Measurements from ENCODE around the gene TSEN15.

TSEN15 gene

DNA sequence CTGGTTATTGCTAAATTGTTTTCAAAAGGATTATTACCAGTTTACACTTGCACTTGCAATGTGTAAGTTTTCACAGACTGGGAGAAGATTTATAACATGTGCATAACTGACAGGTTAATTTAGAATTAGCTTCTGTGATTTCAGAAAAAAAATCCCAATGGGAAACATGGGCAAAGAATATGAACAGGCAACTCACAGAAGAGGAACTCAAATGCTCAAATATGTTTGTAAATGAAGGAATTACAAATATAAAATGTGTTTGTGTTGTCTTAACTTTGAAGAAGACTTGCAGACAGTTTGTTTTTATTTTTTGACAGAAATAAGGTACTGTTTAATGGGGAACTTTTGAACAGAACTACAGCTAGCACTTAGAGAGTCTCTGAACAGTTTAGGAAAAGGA lies 8.4 kb downstream of the TSEN15 start:
- Histone ChIP-seq H3K27ac (ENCODE audit: low read length) (no peak overlapping the region), H3K27me3 (ENCODE audit: low read depth, low read length) (no peaks in the 10 kb centered on the region), H3K4me1 (ENCODE audit: control insufficient read depth in 1 of 2, insufficient read depth in 2 of 2, low read length in 2 of 2) (peaks cover 0 to 18% of the 10 kb centered on the region in 2 donors), H3K4me3 (ENCODE audit: low read depth in 1 of 2, low read length in 2 of 2) (no peak overlapping the region), H3K36me3 (ENCODE audit: control insufficient read depth in 1 of 2, insufficient read depth in 2 of 2, low read length in 2 of 2) (peaks cover 10 to 14% of the 10 kb centered on the region in 2 donors), H3K9me3 (ENCODE audit: control insufficient read depth in 1 of 2, low read length in 2 of 2) (no peaks in the 10 kb centered on the region)

DNA sequence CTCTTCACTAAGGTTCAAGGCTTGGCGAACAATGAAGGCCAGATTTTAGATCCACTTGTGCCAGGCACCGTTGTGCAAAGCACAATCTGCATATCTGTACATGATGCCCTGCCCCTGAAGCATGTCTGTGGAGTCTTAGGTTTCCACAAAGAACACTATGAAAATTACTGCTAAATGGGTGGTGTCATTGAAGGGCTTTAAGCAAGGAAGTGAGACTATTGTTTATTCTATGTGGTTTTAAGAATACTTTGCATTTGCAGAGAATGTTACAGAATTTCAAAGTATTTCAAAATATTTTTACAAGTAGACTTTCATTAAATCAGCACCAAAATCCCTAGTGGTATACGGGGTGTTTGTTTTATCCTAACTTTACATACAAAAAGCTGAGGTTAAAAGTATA lies 8.8 kb downstream of the TSEN15 start:
- H3K36me3 ChIP-seq (ENCODE audit: control insufficient read depth in 1 of 2, insufficient read depth in 2 of 2, low read length in 2 of 2), result peaks cover 6 to 10% of the 10 kb centered on the region in 2 donors
- peak overlapping the region; percentile 21 for H3K27ac ChIP-seq (ENCODE audit: low read length)
- H3K27me3 ChIP-seq (ENCODE audit: low read depth, low read length), result no peaks in the 10 kb centered on the region
- peaks cover 0 to 18% of the 10 kb centered on the region in 2 donors for H3K4me1 ChIP-seq (ENCODE audit: control insufficient read depth in 1 of 2, insufficient read depth in 2 of 2, low read length in 2 of 2)
- H3K4me3 ChIP-seq (ENCODE audit: low read depth in 1 of 2, low read length in 2 of 2), result no peak overlapping the region
- no peaks in the 10 kb centered on the region for H3K9me3 ChIP-seq (ENCODE audit: control insufficient read depth in 1 of 2, low read length in 2 of 2)

DNA sequence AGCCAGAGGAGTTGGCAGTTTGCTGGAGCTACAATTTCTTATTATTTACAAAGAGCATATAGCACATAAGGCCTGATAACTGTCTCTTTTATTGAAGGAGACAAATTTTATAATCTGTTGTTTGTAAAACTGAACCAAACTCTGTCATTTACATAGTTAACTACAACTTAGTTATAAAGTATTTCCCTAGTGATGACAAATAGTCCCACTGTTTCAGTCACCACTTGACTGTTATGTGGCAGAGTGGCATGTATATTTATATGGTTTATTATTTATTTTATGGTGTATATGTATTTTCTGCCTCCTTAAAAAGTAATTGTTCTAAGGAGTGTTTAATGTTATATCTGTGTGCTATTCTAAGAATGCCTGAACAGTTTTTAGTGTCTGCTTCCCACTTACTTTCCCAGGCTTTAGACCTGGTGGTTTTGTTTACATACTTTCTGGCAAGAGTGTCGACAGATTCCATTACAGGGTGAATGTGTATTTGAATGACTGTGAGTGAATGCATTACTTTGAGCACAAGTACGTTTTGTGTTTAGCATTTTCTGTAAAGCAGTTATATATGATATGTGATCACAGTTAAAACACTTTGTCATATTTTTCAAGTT lies 10.0 kb downstream of the TSEN15 start:
- Histone ChIP-seq H3K27ac (ENCODE audit: low read length) (peak overlapping the region; percentile 21), H3K4me3 (ENCODE audit: low read depth in 1 of 2, low read length in 2 of 2) (no peak overlapping the region), H3K9me3 (ENCODE audit: control insufficient read depth in 1 of 2, low read length in 2 of 2) (no peaks in the 10 kb centered on the region), H3K27me3 (ENCODE audit: low read depth, low read length) (no peaks in the 10 kb centered on the region), H3K36me3 (ENCODE audit: control insufficient read depth in 1 of 2, insufficient read depth in 2 of 2, low read length in 2 of 2) (peaks cover 9 to 13% of the 10 kb centered on the region in 2 donors), H3K4me1 (ENCODE audit: control insufficient read depth in 1 of 2, insufficient read depth in 2 of 2, low read length in 2 of 2) (peaks cover 0 to 18% of the 10 kb centered on the region in 2 donors)

DNA sequence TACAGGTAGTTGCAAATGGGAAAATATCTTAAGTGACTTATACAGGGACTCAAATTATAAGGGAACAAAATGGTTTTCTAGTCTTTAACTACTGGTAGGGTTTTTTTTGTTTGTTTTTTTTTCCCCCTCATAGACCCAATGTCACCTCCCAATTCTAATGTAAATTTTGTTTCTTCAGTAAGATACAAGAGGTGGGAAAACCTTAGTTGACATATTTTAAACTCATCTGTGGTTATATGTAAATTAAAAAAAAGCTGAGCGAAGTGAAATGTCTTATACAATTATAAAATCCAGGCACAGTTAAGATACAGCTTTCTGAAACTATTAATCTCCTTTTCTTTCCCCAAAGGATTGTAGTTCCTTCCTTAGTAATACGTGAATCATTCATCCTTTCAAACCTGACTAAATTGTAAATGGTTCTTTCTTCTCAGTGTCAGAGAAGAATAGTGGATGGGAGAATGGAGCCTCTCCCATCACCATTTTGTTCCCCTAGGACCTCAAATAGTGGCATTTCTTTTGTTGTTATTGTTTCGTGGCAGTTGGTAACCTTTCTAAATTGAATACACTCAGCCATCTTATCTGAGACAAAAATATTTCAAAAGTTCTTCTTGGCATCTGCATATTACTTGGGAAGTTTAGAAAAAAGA lies 11.2 kb downstream of the TSEN15 start:
- Histone ChIP-seq H3K36me3 (ENCODE audit: control insufficient read depth in 1 of 2, insufficient read depth in 2 of 2, low read length in 2 of 2) (peaks cover 9 to 13% of the 10 kb centered on the region in 2 donors), H3K4me3 (ENCODE audit: low read depth in 1 of 2, low read length in 2 of 2) (no peak overlapping the region), H3K9me3 (ENCODE audit: control insufficient read depth in 1 of 2, low read length in 2 of 2) (no peaks in the 10 kb centered on the region), H3K27me3 (ENCODE audit: low read depth, low read length) (no peaks in the 10 kb centered on the region), H3K27ac (ENCODE audit: low read length) (no peak overlapping the region), H3K4me1 (ENCODE audit: control insufficient read depth in 1 of 2, insufficient read depth in 2 of 2, low read length in 2 of 2) (peaks cover 0 to 10% of the 10 kb centered on the region in 2 donors)

DNA sequence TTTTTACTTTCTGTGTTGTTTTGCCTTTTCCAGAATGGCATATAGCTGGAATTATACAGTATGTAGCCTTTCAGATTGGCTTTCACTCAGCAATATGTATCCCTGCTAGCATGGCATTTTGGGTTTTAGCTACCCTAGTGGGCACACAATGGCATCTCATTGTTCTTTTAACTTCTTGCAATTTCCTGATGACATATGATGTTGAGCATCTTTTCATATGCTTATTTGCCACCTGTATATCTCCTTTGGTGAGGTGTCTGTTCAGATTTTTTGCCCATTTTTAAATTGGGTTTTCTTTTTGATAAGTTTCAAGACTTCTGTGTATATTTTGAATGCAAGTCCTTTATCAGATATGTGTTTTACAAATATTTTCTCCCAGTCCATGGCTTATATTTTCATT lies 14.0 kb downstream of the TSEN15 start:
- H3K36me3 ChIP-seq (ENCODE audit: control insufficient read depth in 1 of 2, insufficient read depth in 2 of 2, low read length in 2 of 2), result peaks cover 5 to 15% of the 10 kb centered on the region in 2 donors
- no peaks in the 10 kb centered on the region for H3K9me3 ChIP-seq (ENCODE audit: control insufficient read depth in 1 of 2, low read length in 2 of 2)
- no peak overlapping the region for H3K4me3 ChIP-seq (ENCODE audit: low read depth in 1 of 2, low read length in 2 of 2)
- H3K27me3 ChIP-seq (ENCODE audit: low read depth, low read length), result no peaks in the 10 kb centered on the region
- H3K4me1 ChIP-seq (ENCODE audit: control insufficient read depth in 1 of 2, insufficient read depth in 2 of 2, low read length in 2 of 2), result peaks cover 0 to 10% of the 10 kb centered on the region in 2 donors
- no peak overlapping the region for H3K27ac ChIP-seq (ENCODE audit: low read length)

DNA sequence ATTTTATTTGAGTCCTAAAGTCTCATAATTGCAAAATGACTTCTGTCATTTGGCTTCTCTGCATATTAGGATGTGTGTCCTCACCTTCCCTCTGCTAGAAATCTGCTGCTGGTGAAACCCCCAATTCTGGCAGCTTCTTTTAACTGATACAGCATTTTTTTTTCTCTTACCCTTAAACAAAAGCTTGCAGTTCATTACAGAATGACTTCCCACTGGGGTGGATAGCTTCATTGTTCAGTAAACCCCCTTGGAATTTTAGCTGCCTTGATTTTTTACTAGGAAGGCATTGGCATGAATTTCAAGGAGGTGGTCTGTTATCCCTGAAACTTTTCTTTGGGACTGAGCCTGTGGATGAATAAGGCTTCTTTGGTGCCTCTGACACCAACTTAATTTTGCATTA lies 16.8 kb downstream of the TSEN15 start:
- H3K9me3 ChIP-seq (ENCODE audit: control insufficient read depth in 1 of 2, low read length in 2 of 2), result no peaks in the 10 kb centered on the region
- H3K4me1 ChIP-seq (ENCODE audit: control insufficient read depth in 1 of 2, insufficient read depth in 2 of 2, low read length in 2 of 2), result no peaks in the 10 kb centered on the region
- H3K36me3 ChIP-seq (ENCODE audit: control insufficient read depth in 1 of 2, insufficient read depth in 2 of 2, low read length in 2 of 2), result peaks cover 13 to 19% of the 10 kb centered on the region in 2 donors
- H3K4me3 ChIP-seq (ENCODE audit: low read depth in 1 of 2, low read length in 2 of 2), result no peak overlapping the region
- no peak overlapping the region for H3K27ac ChIP-seq (ENCODE audit: low read length)
- H3K27me3 ChIP-seq (ENCODE audit: low read depth, low read length), result no peaks in the 10 kb centered on the region

DNA sequence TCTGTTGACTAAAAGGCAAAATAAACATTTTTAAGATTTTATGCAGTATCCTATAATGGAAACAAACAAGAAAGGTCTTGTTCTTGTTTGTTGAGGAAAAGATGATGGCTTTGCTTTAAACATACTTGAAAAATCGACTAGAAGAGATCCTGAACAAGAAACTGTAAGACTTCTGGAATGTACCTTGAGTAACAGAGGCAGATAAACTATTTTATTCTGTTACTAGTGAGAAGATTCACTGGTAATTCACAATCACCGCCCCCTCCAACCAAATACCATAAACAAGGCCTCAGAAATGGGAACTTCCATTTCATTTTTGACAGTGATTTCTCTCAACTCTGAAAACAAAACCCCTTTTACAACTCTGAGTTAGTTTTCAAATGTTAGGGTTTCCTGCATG lies 18.1 kb downstream of the TSEN15 start:
- Histone ChIP-seq H3K36me3 (ENCODE audit: control insufficient read depth in 1 of 2, insufficient read depth in 2 of 2, low read length in 2 of 2) (peaks cover 9 to 19% of the 10 kb centered on the region in 2 donors), H3K27ac (ENCODE audit: low read length) (no peak overlapping the region), H3K4me3 (ENCODE audit: low read depth in 1 of 2, low read length in 2 of 2) (no peak overlapping the region), H3K27me3 (ENCODE audit: low read depth, low read length) (no peaks in the 10 kb centered on the region), H3K9me3 (ENCODE audit: control insufficient read depth in 1 of 2, low read length in 2 of 2) (no peaks in the 10 kb centered on the region), H3K4me1 (ENCODE audit: control insufficient read depth in 1 of 2, insufficient read depth in 2 of 2, low read length in 2 of 2) (peaks cover 0 to 3% of the 10 kb centered on the region in 2 donors)

DNA sequence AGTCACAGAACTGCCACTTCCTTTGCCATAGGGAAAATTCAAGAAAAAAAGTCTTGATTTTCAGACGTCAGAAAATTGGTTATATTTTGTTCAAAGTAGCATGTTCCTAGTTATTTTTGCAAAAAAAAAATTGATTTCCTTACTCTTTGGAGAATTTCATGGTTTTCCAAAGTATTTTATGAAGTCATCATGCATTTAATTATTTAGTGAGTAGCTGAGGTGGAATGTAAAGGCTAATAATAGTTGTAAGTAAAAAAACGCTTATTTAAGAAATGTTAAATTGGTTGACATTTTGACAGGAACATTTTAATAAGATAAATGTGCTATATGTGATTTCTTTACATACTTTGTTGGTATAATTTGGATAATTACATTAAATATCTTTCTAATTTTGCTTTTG lies 20.8 kb downstream of the TSEN15 start:
- no peaks in the 10 kb centered on the region for H3K27me3 ChIP-seq (ENCODE audit: low read depth, low read length)
- H3K27ac ChIP-seq (ENCODE audit: low read length), result no peak overlapping the region
- no peaks in the 10 kb centered on the region for H3K9me3 ChIP-seq (ENCODE audit: control insufficient read depth in 1 of 2, low read length in 2 of 2)
- peaks cover 0 to 18% of the 10 kb centered on the region in 2 donors for H3K4me1 ChIP-seq (ENCODE audit: control insufficient read depth in 1 of 2, insufficient read depth in 2 of 2, low read length in 2 of 2)
- H3K36me3 ChIP-seq (ENCODE audit: control insufficient read depth in 1 of 2, insufficient read depth in 2 of 2, low read length in 2 of 2), result peaks cover 9 to 10% of the 10 kb centered on the region in 2 donors
- no peak overlapping the region for H3K4me3 ChIP-seq (ENCODE audit: low read depth in 1 of 2, low read length in 2 of 2)

DNA sequence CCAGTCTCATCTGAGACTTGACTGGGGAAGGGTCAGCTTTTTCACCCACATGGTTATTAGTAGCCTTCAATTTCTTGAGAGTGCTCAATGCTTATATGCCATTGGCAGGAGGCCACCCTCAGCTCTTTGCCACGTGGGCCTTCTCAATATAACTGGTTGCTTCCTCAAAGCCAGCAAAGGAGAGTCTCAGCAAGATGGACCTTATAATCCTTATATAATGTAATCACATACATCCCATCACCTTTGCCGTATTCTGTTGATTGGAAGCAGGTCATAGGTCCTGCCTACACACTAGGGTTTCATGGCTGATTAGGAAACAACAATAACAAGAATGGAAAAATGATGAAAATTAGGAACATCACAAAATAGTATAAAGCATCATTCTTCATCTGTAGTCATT lies 22.9 kb downstream of the TSEN15 start:
- H3K4me1 ChIP-seq (ENCODE audit: control insufficient read depth in 1 of 2, insufficient read depth in 2 of 2, low read length in 2 of 2), result peaks cover 0 to 32% of the 10 kb centered on the region in 2 donors
- H3K27ac ChIP-seq (ENCODE audit: low read length), result no peak overlapping the region
- H3K36me3 ChIP-seq (ENCODE audit: control insufficient read depth in 1 of 2, insufficient read depth in 2 of 2, low read length in 2 of 2), result peaks cover 9% of the 10 kb centered on the region in 2 donors

DNA sequence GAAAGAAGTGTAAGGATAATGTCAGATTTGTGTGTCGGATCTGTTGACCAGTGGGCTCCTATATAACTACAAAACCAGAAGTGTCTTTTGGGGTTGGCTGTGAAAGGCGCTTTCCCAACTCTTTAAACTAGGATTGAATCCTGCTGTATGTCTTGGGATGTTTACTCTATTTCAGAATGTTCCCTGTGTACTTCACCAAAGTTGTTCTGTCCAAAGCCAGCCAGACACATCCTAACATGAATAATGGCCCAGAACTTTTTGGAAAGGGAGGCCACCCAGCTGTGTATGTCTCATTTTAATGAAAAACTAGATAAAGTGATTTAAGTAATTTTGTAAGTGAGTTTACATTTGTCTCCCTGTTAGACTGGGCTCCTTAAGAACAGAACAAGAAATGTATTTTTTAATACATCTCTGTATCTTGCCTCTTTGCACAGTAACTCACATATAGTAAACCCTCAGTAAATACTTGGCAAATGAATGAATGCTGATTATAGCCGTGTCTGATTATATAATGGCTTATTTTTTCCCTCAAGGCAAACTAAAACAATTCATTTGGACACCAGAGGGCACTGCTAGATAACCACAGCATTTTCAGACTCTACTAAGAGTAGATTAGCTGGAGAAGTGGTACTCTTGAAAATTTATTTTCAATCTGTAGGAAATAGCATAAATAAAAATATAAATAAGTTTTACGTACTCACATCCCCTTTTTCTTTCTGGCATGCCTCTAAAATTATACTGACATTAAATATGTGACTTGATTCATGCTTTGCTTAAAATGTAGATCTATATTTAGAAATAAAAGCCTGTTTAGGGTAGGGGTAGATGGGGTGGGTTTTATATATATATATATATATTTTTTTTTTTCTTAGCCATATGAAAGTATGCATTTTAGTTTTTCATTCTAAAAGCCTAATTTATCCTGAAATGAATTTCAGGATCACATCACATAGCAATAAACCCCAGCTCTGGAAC lies 23.8 kb downstream of the TSEN15 start:
- Histone ChIP-seq H3K4me1 (ENCODE audit: control insufficient read depth in 1 of 2, insufficient read depth in 2 of 2, low read length in 2 of 2) (peaks cover 0 to 37% of the 10 kb centered on the region in 2 donors), H3K27me3 (ENCODE audit: low read depth, low read length) (no peaks in the 10 kb centered on the region), H3K27ac (ENCODE audit: low read length) (no peak overlapping the region), H3K36me3 (ENCODE audit: control insufficient read depth in 1 of 2, insufficient read depth in 2 of 2, low read length in 2 of 2) (peaks cover 4 to 9% of the 10 kb centered on the region in 2 donors), H3K4me3 (ENCODE audit: low read depth in 1 of 2, low read length in 2 of 2) (no peak overlapping the region), H3K9me3 (ENCODE audit: control insufficient read depth in 1 of 2, low read length in 2 of 2) (no peaks in the 10 kb centered on the region)

More for the DNA sequence above, 22.9 kb downstream of the TSEN15 start:
- H3K9me3 ChIP-seq (ENCODE audit: control insufficient read depth in 1 of 2, low read length in 2 of 2), result no peaks in the 10 kb centered on the region
- H3K4me3 ChIP-seq (ENCODE audit: low read depth in 1 of 2, low read length in 2 of 2), result no peak overlapping the region
- H3K27me3 ChIP-seq (ENCODE audit: low read depth, low read length), result no peaks in the 10 kb centered on the region
